NT2/D1 (cell line): ENCODE data around the gene CRYBA2.

ENCODE experiments used
- SUZ12 ChIP-seq: IDR thresholded peaks from 2 replicates; pipeline ENCODE4 v1.6.1; 2011; ENCODE audit not compliant: insufficient read length, insufficient read depth; ENCODE audit errors: extremely low read depth
- ZNF274 ChIP-seq: IDR thresholded peaks from 2 replicates; pipeline ENCODE4 v1.6.1; 2011; ENCODE audit warnings: mild to moderate bottlenecking, low read depth, low read length

- TF ChIP-seq SUZ12 (no peak), ZNF274 (no peak)
Observed at GRCh38 chr2:219030177-219030940, 37.1 kb upstream of the CRYBA2 start.
